H9 (cell line): ENCODE measurements around the gene DAPK1. TPM values are rescaled to one million over a fixed set of nuclear protein-coding genes. Genes with fewer than 3 reads are reported as not detected.

Experiments used
- DNase-seq: peaks from one replicate; pipeline ENCODE4 v3.0.0-alpha.2; 2017
- H2AFZ ChIP-seq: one replicate; pipeline ENCODE4 v1.6.1; 2013; ENCODE audit warnings: mild to moderate bottlenecking, low read length, control low read depth, moderate library complexity
- H2AK5ac ChIP-seq: 2 replicates; pipeline ENCODE4 v1.6.1; 2013; ENCODE audit warnings: low read length, control low read depth, mixed read lengths; ENCODE audit not compliant: insufficient read length
- H2BK120ac ChIP-seq: one replicate; pipeline ENCODE4 v1.6.1; 2013; ENCODE audit warnings: low read depth, mild to moderate bottlenecking, low read length, control low read depth, inconsistent platforms; ENCODE audit not compliant: poor library complexity, severe bottlenecking
- H2BK12ac ChIP-seq: 2 replicates; pipeline ENCODE4 v1.6.1; 2013; ENCODE audit warnings: low read length, control low read depth, mixed read lengths, low read depth; ENCODE audit not compliant: insufficient read length
- H2BK15ac ChIP-seq: 2 replicates; pipeline ENCODE4 v1.6.1; 2013; ENCODE audit warnings: low read depth, low read length, control low read depth
- H2BK20ac ChIP-seq: one replicate; pipeline ENCODE4 v1.6.1; 2013; ENCODE audit warnings: low read depth, mild to moderate bottlenecking, low read length, control low read depth, inconsistent platforms; ENCODE audit not compliant: poor library complexity, severe bottlenecking
- H2BK5ac ChIP-seq: 2 replicates; pipeline ENCODE4 v1.6.1; 2013; ENCODE audit warnings: low read length, control low read depth, mixed read lengths; ENCODE audit not compliant: insufficient read length
- H3K14ac ChIP-seq: 2 replicates; pipeline ENCODE4 v1.6.1; 2013; ENCODE audit warnings: low read length, control low read depth; ENCODE audit not compliant: insufficient read depth
- H3K18ac ChIP-seq: 2 replicates; pipeline ENCODE4 v1.6.1; 2013; ENCODE audit warnings: low read depth, mild to moderate bottlenecking, mixed read lengths, low read length, control low read depth; ENCODE audit not compliant: insufficient read length
- H3K23ac ChIP-seq: 2 replicates; pipeline ENCODE4 v1.6.1; 2013; ENCODE audit warnings: low read length, control low read depth, mixed read lengths, low read depth; ENCODE audit not compliant: insufficient read length
- H3K23me2 ChIP-seq: 2 replicates; pipeline ENCODE4 v1.6.1; 2013; ENCODE audit warnings: low read depth, mild to moderate bottlenecking, mixed read lengths, low read length, control low read depth; ENCODE audit not compliant: insufficient read length, poor library complexity, severe bottlenecking
- H3K27ac ChIP-seq: 2 replicates; pipeline ENCODE4 v1.5.1; 2013; ENCODE audit warnings: low read length, control low read depth, mixed read lengths, low read depth; ENCODE audit not compliant: insufficient read length
- H3K27me3 ChIP-seq: 2 replicates; pipeline ENCODE4 v1.6.1; 2013; ENCODE audit warnings: low read length, control low read depth, inconsistent platforms; ENCODE audit not compliant: insufficient read depth
- H3K4ac ChIP-seq: 2 replicates; pipeline ENCODE4 v1.6.1; 2013; ENCODE audit warnings: low read depth, mild to moderate bottlenecking, control low read depth, inconsistent platforms, low read length, moderate library complexity
- H3K4me1 ChIP-seq: 2 replicates; pipeline ENCODE4 v1.6.1; 2013; ENCODE audit warnings: low read length, control low read depth, inconsistent platforms; ENCODE audit not compliant: insufficient read depth
- H3K4me2 ChIP-seq: 2 replicates; pipeline ENCODE4 v1.6.1; 2013; ENCODE audit warnings: low read length, control low read depth, mixed read lengths; ENCODE audit not compliant: insufficient read length, insufficient read depth
- H3K56ac ChIP-seq: 2 replicates; pipeline ENCODE4 v1.6.1; 2013; ENCODE audit warnings: low read depth, mild to moderate bottlenecking, mixed read lengths, low read length, control low read depth; ENCODE audit not compliant: insufficient read length
- H3K79me1 ChIP-seq: 2 replicates; pipeline ENCODE4 v1.6.1; 2013; ENCODE audit warnings: low read depth, mild to moderate bottlenecking, moderate library complexity, low read length, control low read depth, inconsistent platforms; ENCODE audit not compliant: insufficient read depth, poor library complexity, severe bottlenecking
- H3K79me2 ChIP-seq: 2 replicates; pipeline ENCODE4 v1.6.1; 2013; ENCODE audit warnings: low read length, control low read depth, inconsistent platforms; ENCODE audit not compliant: insufficient read depth
- H3K9ac ChIP-seq: 2 replicates; pipeline ENCODE4 v1.6.1; 2013; ENCODE audit warnings: low read length, control low read depth, mixed read lengths; ENCODE audit not compliant: insufficient read length; ENCODE audit errors: extremely low read depth
- H3K9me3 ChIP-seq: one replicate; pipeline ENCODE4 v1.6.1; 2013; ENCODE audit warnings: low read depth, low read length, inconsistent platforms; ENCODE audit not compliant: control insufficient read depth
- H3T11ph ChIP-seq: one replicate; pipeline ENCODE4 v1.6.1; 2013; ENCODE audit warnings: mild to moderate bottlenecking, low read length, control low read depth, inconsistent platforms
- H4K20me1 ChIP-seq: one replicate; pipeline ENCODE4 v1.6.1; 2013; ENCODE audit not compliant: control insufficient read depth, insufficient read length, insufficient read depth
- H4K5ac ChIP-seq: 2 replicates; pipeline ENCODE4 v1.6.1; 2013; ENCODE audit warnings: low read depth, mild to moderate bottlenecking, mixed read lengths, low read length, control low read depth; ENCODE audit not compliant: insufficient read length
- H4K8ac ChIP-seq: replicated peaks from 2 replicates; pipeline ENCODE4 v1.6.1; 2013; ENCODE audit warnings: low read length, control low read depth, mixed read lengths, low read depth; ENCODE audit not compliant: insufficient read length
- H4K91ac ChIP-seq: 2 replicates; pipeline ENCODE4 v1.6.1; 2013; ENCODE audit warnings: low read depth, mild to moderate bottlenecking, moderate library complexity, mixed read lengths, low read length, control low read depth; ENCODE audit not compliant: insufficient read length
- H3K27ac Mint-ChIP-seq, 3 experiments: 2 replicates in 2 of 3; 3 replicates in 1 of 3; pipeline ENCODE4 v1.8.0; 2020 to 2021; ENCODE audit warnings: mixed read lengths in 3 of 3, mild to moderate bottlenecking in 1 of 3, moderate library complexity in 1 of 3
- H3K27me3 Mint-ChIP-seq: 2 replicates; pipeline ENCODE4 v1.8.0; 2021; ENCODE audit warnings: low read depth, mild to moderate bottlenecking, moderate library complexity, mixed read lengths
- H3K36me3 Mint-ChIP-seq, 3 experiments: 2 replicates in 2 of 3; 3 replicates in 1 of 3; pipeline ENCODE4 v1.8.0; 2020 to 2021; ENCODE audit warnings: low read depth in 3 of 3, mixed read lengths in 3 of 3; ENCODE audit not compliant: insufficient read depth in 1 of 3
- H3K4me1 Mint-ChIP-seq, 2 experiments: 2 replicates each; pipeline ENCODE4 v1.8.0; 2020; ENCODE audit warnings: mixed read lengths in 2 of 2
- H3K4me3 Mint-ChIP-seq, 2 experiments: 2 replicates in 1 of 2; 3 replicates in 1 of 2; pipeline ENCODE4 v1.8.0; 2020 to 2021; ENCODE audit warnings: mild to moderate bottlenecking in 2 of 2, mixed read lengths in 2 of 2, moderate library complexity in 1 of 2
- H3K9me3 Mint-ChIP-seq, 2 experiments: 2 replicates in 1 of 2; 3 replicates in 1 of 2; pipeline ENCODE4 v1.8.0; 2020; ENCODE audit warnings: mild to moderate bottlenecking in 2 of 2, mixed read lengths in 2 of 2, moderate library complexity in 1 of 2
- WGBS: extraction: QIAGEN DNeasy Blood & Tissue Kit; methylation state at CpG from one replicate; pipeline ENCODE4 v1.1.7; 2013; ENCODE audit warnings: missing lambda C conversion rate, low lambda C conversion rate, mixed read lengths; ENCODE audit not compliant: insufficient read length; ENCODE audit errors: extremely low coverage; 5-methylcytosine and 5-hydroxymethylcytosine counted together
- total RNA-seq: library from RNA; stranded (reverse); gene quantifications from 2 replicates; pipeline ENCODE4 v1.2.1, GENCODE V29; 2021
- TF ChIP-seq, protein P1 (sequence below): fragments of 200-600 bp; sonication (generic); conservative IDR thresholded peaks from 3 replicates; pipeline ENCODE4 v1.8.0; 2021; ENCODE audit warnings: antibody characterized with exemption, mild to moderate bottlenecking

The DAPK1 gene
- total RNA-seq, 1 experiment from 2014 or later = 79.4 TPM

DNA sequence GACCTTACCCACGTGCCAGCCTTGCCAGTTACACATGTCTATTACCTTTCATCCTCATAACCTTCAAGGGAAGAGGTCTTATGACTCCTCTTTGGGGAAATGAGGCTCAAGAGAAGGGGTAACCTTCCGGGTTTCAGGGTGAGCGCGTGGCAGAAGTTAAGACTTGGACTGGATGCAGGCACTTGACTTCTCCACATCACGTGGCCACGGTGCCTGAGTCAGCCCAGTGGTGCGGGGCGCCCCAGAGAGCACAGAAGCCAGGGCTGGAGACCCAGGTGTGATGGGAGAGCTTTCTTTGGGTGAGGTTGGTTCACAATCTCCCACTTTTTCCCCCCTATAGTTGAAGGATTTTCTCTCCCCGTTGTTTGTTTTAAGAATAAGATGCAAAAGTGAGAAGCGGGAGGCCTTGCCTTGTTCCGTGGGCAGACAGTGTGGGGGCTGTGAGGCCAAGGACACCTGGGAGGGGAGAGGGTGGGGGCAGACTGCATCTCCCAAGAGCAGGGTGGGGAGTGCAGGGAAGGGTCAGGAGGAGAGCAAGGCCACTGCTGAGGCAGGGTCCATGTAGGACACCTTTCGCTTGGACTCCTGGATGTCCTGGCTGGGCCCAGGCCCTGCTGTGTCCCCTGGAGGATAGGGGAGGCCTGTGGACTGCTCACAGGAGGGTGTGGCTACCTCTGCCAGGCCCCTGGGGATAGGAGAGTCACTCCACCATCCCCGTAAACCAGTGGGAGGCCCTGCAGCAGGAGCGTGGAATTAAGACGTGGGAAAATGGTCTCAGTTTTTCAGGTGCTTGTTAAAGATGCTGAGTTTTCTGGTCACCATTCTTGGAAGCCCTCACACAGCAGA is 138.2 kb downstream of the DAPK1 start:
- Mint-ChIP-seq H3K27ac (peak overlapping the region; percentile 41 to 90 (median 86); a peak in 3 of 7 replicates), H3K27me3 (no peaks in the 10 kb centered on the region), H3K4me3 (no peak overlapping the region), H3K36me3 (peaks cover 18 to 40% (median 40%) of the 10 kb centered on the region in 3 experiments; a peak in 6 of 7 replicates), H3K4me1 (peaks cover 3 to 4% of the 10 kb centered on the region in 2 experiments; a peak in 3 of 4 replicates), H3K9me3 (no peaks in the 10 kb centered on the region)
- no peak overlapping the region for H3K27ac ChIP-seq
- no peaks in the 10 kb centered on the region for H3K4me1 ChIP-seq
- H2BK5ac ChIP-seq = no peak overlapping the region
- no peaks in the 10 kb centered on the region for H3K27me3 ChIP-seq
- no peaks in the 10 kb centered on the region for H4K20me1 ChIP-seq
- H3K9me3 ChIP-seq = no peaks in the 10 kb centered on the region
- no peaks in the 10 kb centered on the region for H3K79me1 ChIP-seq
- no peak overlapping the region for H3K23ac ChIP-seq
- H3K4ac ChIP-seq = no peak overlapping the region
- TF ChIP-seq, protein P1, sequence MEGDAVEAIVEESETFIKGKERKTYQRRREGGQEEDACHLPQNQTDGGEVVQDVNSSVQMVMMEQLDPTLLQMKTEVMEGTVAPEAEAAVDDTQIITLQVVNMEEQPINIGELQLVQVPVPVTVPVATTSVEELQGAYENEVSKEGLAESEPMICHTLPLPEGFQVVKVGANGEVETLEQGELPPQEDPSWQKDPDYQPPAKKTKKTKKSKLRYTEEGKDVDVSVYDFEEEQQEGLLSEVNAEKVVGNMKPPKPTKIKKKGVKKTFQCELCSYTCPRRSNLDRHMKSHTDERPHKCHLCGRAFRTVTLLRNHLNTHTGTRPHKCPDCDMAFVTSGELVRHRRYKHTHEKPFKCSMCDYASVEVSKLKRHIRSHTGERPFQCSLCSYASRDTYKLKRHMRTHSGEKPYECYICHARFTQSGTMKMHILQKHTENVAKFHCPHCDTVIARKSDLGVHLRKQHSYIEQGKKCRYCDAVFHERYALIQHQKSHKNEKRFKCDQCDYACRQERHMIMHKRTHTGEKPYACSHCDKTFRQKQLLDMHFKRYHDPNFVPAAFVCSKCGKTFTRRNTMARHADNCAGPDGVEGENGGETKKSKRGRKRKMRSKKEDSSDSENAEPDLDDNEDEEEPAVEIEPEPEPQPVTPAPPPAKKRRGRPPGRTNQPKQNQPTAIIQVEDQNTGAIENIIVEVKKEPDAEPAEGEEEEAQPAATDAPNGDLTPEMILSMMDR = no peak
- no peak overlapping the region for H2BK120ac ChIP-seq
- peak; percentile 23 for DNase-seq
- peak overlapping the region; percentile 2; the same call in 1 of the 2 replicates for H3K14ac ChIP-seq
- no peak overlapping the region for H2BK20ac ChIP-seq
- H3K18ac ChIP-seq = no peak overlapping the region
- no peak overlapping the region for H3K56ac ChIP-seq
- no peak overlapping the region for H2BK12ac ChIP-seq
- WGBS = no CpG with 5 or more reads among the region's 15 CpGs
- H3K23me2 ChIP-seq = no peaks in the 10 kb centered on the region
- H3K9ac ChIP-seq = no peak overlapping the region
- H3T11ph ChIP-seq = no peak overlapping the region
- no peak overlapping the region for H2BK15ac ChIP-seq
- no peak overlapping the region for H2AFZ ChIP-seq
- H3K79me2 ChIP-seq = no peaks in the 10 kb centered on the region
- no peak overlapping the region for H3K4me2 ChIP-seq
- no peak overlapping the region for H4K91ac ChIP-seq
- no peak overlapping the region for H2AK5ac ChIP-seq
- no peak overlapping the region for H4K5ac ChIP-seq
- H4K8ac ChIP-seq = no peak overlapping the region
